Measurements from ENCODE around the gene LGMN.
A peak's percentile ranks its signal among the peaks of the same experiment; 100 is the strongest.

The LGMN gene

GRCh38 chr14:92673601-92674150 lies 74.8 kb downstream of the LGMN start:
- TF ChIP-seq, protein P1, sequence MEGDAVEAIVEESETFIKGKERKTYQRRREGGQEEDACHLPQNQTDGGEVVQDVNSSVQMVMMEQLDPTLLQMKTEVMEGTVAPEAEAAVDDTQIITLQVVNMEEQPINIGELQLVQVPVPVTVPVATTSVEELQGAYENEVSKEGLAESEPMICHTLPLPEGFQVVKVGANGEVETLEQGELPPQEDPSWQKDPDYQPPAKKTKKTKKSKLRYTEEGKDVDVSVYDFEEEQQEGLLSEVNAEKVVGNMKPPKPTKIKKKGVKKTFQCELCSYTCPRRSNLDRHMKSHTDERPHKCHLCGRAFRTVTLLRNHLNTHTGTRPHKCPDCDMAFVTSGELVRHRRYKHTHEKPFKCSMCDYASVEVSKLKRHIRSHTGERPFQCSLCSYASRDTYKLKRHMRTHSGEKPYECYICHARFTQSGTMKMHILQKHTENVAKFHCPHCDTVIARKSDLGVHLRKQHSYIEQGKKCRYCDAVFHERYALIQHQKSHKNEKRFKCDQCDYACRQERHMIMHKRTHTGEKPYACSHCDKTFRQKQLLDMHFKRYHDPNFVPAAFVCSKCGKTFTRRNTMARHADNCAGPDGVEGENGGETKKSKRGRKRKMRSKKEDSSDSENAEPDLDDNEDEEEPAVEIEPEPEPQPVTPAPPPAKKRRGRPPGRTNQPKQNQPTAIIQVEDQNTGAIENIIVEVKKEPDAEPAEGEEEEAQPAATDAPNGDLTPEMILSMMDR (IDR thresholded peaks at IDR 0.05; ENCODE audit: control extremely low read depth, extremely low read depth, low read depth, missing control alignments): no peak
- CTCF ChIA-PET: interaction anchor here (1.1 to 2.8 kb wide), 5 partner anchors 13 to 110 kb away, joined by 3 to 8 read pairs (median 5); no protein-coding TSS in a partner anchor

DNA sequence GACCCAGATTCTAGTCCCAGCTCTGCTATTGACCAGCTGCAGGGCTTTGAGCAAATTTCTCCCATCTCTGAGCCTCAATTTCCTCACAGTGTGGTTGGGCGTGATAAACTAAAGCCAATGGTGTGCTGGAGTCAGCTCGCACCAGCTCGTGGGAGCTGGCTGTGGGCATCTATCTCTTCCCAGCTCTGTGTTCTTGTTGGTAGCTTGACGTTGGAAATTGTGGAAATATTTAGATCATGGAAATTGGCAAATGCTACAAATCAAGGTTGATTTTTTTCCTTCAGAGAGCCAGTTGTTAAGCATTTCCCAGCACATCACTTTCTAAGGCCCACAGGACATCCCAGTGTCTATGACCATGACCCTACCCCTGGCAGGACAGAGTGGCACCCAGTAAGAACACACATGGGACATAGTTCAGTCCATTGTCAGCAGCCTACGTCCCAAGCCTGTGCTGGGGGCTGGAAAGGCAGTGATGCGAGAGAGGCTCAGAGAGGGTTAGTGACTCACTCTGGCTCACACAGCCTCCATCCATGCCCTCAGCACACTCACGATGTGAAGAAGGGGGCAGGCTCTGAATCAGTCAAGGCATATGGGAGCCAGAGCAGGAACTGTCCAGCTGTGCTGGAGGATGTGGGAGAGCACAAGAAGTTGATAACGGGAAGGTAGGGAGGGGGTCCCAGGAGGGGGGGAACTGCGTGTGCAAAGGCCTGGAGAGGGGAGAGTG lies 77.6 kb downstream of the LGMN start:
- TF ChIP-seq, protein P1 (IDR thresholded peaks at IDR 0.05; ENCODE audit: control extremely low read depth, extremely low read depth, low read depth, missing control alignments): no peak
- CTCF ChIA-PET: interaction anchor here (0.7 to 2.0 kb wide), 7 partner anchors 10 to 107 kb away, joined by 3 to 10 read pairs (median 4); no protein-coding TSS in a partner anchor
- DNase-seq (ENCODE audit: extremely low spot score): no peak
- POLR2A ChIA-PET: no interaction called here

More at GRCh38 chr14:92673601-92674150, 74.8 kb downstream of the LGMN start:
- no peak for DNase-seq (ENCODE audit: extremely low spot score)
- POLR2A ChIA-PET: no interaction called here

- ChIA-PET CTCF (interaction anchor here (0.7 to 2.0 kb wide), 7 partner anchors 10 to 106 kb away, joined by 3 to 10 read pairs (median 4); no protein-coding TSS in a partner anchor), POLR2A (no interaction called here)
- DNase-seq (ENCODE audit: extremely low spot score): no peak
- TF ChIP-seq, protein P1 (IDR thresholded peaks at IDR 0.05; ENCODE audit: control extremely low read depth, extremely low read depth, low read depth, missing control alignments): peak; percentile 13
Observed at GRCh38 chr14:92670160-92670559, 78.3 kb downstream of the LGMN start.

GRCh38 chr14:92668276-92668973 lies 80.0 kb downstream of the LGMN start:
- CTCF ChIA-PET: interaction anchor here (0.7 to 1.9 kb wide), 6 partner anchors 9 to 83 kb away, joined by 3 to 16 read pairs (median 5); no protein-coding TSS in a partner anchor
- DNase-seq (ENCODE audit: extremely low spot score): no peak
- TF ChIP-seq, protein P1 (IDR thresholded peaks at IDR 0.05; ENCODE audit: control extremely low read depth, extremely low read depth, low read depth, missing control alignments): no peak
- POLR2A ChIA-PET: no interaction called here

- CTCF ChIA-PET: interaction anchor here (2.1 to 2.6 kb wide), 2 partner anchors 10 to 77 kb away, joined by 5 to 9 read pairs; no protein-coding TSS in a partner anchor
- DNase-seq (ENCODE audit: extremely low spot score): no peak
Observed at GRCh38 chr14:92666251-92666650, 82.2 kb downstream of the LGMN start.

More at GRCh38 chr14:92666251-92666650, 82.2 kb downstream of the LGMN start:
- TF ChIP-seq, protein P1 (IDR thresholded peaks at IDR 0.05; ENCODE audit: control extremely low read depth, extremely low read depth, low read depth, missing control alignments): no peak
- POLR2A ChIA-PET: interaction anchor here (1.4 kb wide), 1 partner anchor 14 kb away, joined by 12 read pairs; no protein-coding TSS in a partner anchor

All from GM10248 (cell line).